HepG2 (cell line): Measurements from ENCODE around the gene STARD6. TPM values are rescaled to one million over a fixed set of nuclear protein-coding genes. Genes with fewer than 3 reads are reported as not detected.

Experiments used
- ATAC-seq: fragments of 200-7000 bp; cut with Tn5 transposase; 3 replicates; pipeline ENCODE4 v1.9.1; 2020; ENCODE audit warnings: mild to moderate bottlenecking, moderate library complexity
- BruUV-seq: library from RNA; stranded (reverse); fragments of 400-500 nt; replicated peaks from 2 replicates; lab custom pipeline; 2021; lab: Mats Ljungman, UMichigan
- CTCF ChIA-PET: fragments of 300-600 bp; formaldehyde crosslinking; extraction: SDS; loops from one replicate; lab custom pipeline; 2021; ENCODE audit warnings: low total read pairs, inconsistent platforms, low intra/inter-chr PET ratio; lab: Yijun Ruan, JAX
- POLR2A ChIA-PET: fragments of 350-600 bp; sonication (Branson Sonifier 250); formaldehyde crosslinking; loops from one replicate; lab custom pipeline; 2020; ENCODE audit warnings: antibody characterized with exemption, inconsistent platforms; lab: Yijun Ruan, JAX
- DNase-seq: peaks from one replicate; pipeline ENCODE4 v3.0.0-alpha.2; 2015; ENCODE audit warnings: low spot score
- FAIRE-seq: peaks from 3 replicates; lab custom pipeline; 2011; peaks lifted over from hg19 to GRCh38; lab: Jason Lieb, UNC
- H2AFZ ChIP-seq: one replicate; pipeline ENCODE4 v1.6.1; 2011; ENCODE audit warnings: low read length, inconsistent platforms
- H3K27ac ChIP-seq: fragments of 300-600 bp; 3 replicates; pipeline ENCODE4 v1.8.0; 2011; ENCODE audit warnings: mixed run types, mild to moderate bottlenecking, mixed read lengths, low read length, inconsistent platforms; ENCODE audit not compliant: insufficient read depth; ENCODE audit errors: extremely low read length
- H3K27me3 ChIP-seq, 2 experiments: fragments of 200-600 bp in 1 of 2; 2 replicates in 1 of 2; 3 replicates in 1 of 2; pipeline versions ENCODE4 v1.6.0 to v1.8.0; 2011; ENCODE audit warnings: low read length in 2 of 2, mild to moderate bottlenecking in 2 of 2, moderate library complexity in 2 of 2, inconsistent platforms in 1 of 2; ENCODE audit not compliant: insufficient read depth in 2 of 2, control insufficient read depth in 1 of 2
- H3K36me3 ChIP-seq, 2 experiments: fragments of 200-600 bp in 1 of 2; replicated peaks in 1 of 2; 2 replicates in 1 of 2; 3 replicates in 1 of 2; pipeline versions ENCODE4 v1.5.1 to v1.8.0; 2011; ENCODE audit warnings: low read length in 2 of 2, inconsistent platforms in 1 of 2; ENCODE audit not compliant: insufficient read depth in 2 of 2, control insufficient read depth in 1 of 2
- H3K4me1 ChIP-seq: 2 replicates; pipeline ENCODE4 v1.5.1; 2012; ENCODE audit warnings: low read length, inconsistent platforms; ENCODE audit not compliant: insufficient read depth
- H3K4me2 ChIP-seq: 2 replicates; pipeline ENCODE4 v1.6.0; 2011; ENCODE audit warnings: low read depth, low read length, inconsistent platforms
- H3K4me3 ChIP-seq, 3 experiments: fragments of 200-600 bp in 1 of 3; sonication (generic), shearing (Covaris generic) in 1 of 3; replicated peaks in 1 of 3; 2 replicates each; pipeline ENCODE4 v1.5.1; 2011 to 2016; ENCODE audit warnings: low read length in 3 of 3, inconsistent platforms in 2 of 3, low read depth in 2 of 3, mild to moderate bottlenecking in 2 of 3, control low read depth in 1 of 3, mixed read lengths in 1 of 3; ENCODE audit not compliant: insufficient read depth in 1 of 3
- H3K79me2 ChIP-seq: one replicate; pipeline ENCODE4 v1.6.1; 2011; ENCODE audit warnings: low read length, inconsistent platforms; ENCODE audit not compliant: insufficient read depth
- H3K9ac ChIP-seq: 2 replicates; pipeline ENCODE4 v1.6.0; 2011; ENCODE audit warnings: mild to moderate bottlenecking, low read depth, low read length, inconsistent platforms; ENCODE audit not compliant: insufficient read depth
- H3K9me3 ChIP-seq: 2 replicates; pipeline ENCODE4 v1.5.1; 2012; ENCODE audit warnings: mild to moderate bottlenecking, low read length
- H4K20me1 ChIP-seq: 2 replicates; pipeline ENCODE4 v1.6.0; 2011; ENCODE audit warnings: inconsistent platforms, mild to moderate bottlenecking, low read length, moderate library complexity; ENCODE audit not compliant: insufficient read depth
- CSRNP2 ChIP-seq: sonication (generic); formaldehyde crosslinking; conservative IDR thresholded peaks from 2 replicates; pipeline ENCODE4 v1.8.0; 2022; ENCODE audit warnings: low read depth, missing genetic modification reagents
- SUZ12 ChIP-seq: fragments of 150-350 bp; IDR thresholded peaks from 2 replicates; pipeline ENCODE4 v1.6.1; 2014; ENCODE audit warnings: low read depth, low read length
- ZNF331 ChIP-seq: sonication (generic); formaldehyde crosslinking; IDR thresholded peaks from 2 replicates; pipeline ENCODE4 v1.4.0; 2020; ENCODE audit warnings: missing genetic modification reagents
- ZNF790 ChIP-seq: sonication (generic); formaldehyde crosslinking; IDR thresholded peaks from 2 replicates; pipeline ENCODE4 v1.8.0; 2022; ENCODE audit warnings: missing genetic modification reagents, mild to moderate bottlenecking, borderline replicate concordance
- WGBS: methylation state at CpG from one replicate; pipeline ENCODE4 v1.1.6; 2017; ENCODE audit warnings: low lambda C conversion rate; 5-methylcytosine and 5-hydroxymethylcytosine counted together
- in situ Hi-C: cut with HindIII; loops from 2 replicates; pipeline ENCODE4 v1.10.0; 2017; ENCODE audit warnings: low pct_unique_long_range_greater_than_20kb; ENCODE audit not compliant: extremely low pct_ligation_motif_present
- intact Hi-C: fragments of 100-400 bp; cut with micrococcal nuclease; formaldehyde crosslinking; loops from one replicate; pipeline ENCODE4 v1.10.0; 2022; ENCODE audit not compliant: unreplicated experiment
- polyA plus RNA-seq, 8 experiments: library from polyadenylated mRNA; depleted of rRNA in 3 of 8; stranded (reverse) in 7 of 8; unstranded in 1 of 8; fragments of >200 nt; fragmentation: Illumina TruSeq in 4 of 8; extraction: Trizol in 4 of 8; gene quantifications; 2 replicates each; pipeline versions ENCODE4 v1.2.1 to v1.2.3, GENCODE V29; 2011 to 2016; ENCODE audit warnings: low read depth in 4 of 8, missing spikeins in 1 of 8, mixed read lengths in 1 of 8; ENCODE audit not compliant: insufficient read depth in 1 of 8
- total RNA-seq, 5 experiments: library from RNA; depleted of rRNA; stranded (reverse); fragments of >200 nt; fragmentation: Illumina TruSeq; extraction: Trizol; gene quantifications; 2 replicates each; pipeline ENCODE4 v1.2.3, GENCODE V29; 2016; ENCODE audit warnings: low read depth in 1 of 5
- TF ChIP-seq, protein P1 (sequence below), 2 experiments: sonication (generic) in 1 of 2; formaldehyde crosslinking in 1 of 2; IDR thresholded peaks; 2 replicates each; pipeline versions ENCODE4 v1.5.1 to v1.6.1; 2011 to 2020; ENCODE audit warnings: borderline replicate concordance in 1 of 2, low read depth in 1 of 2, low read length in 1 of 2, mild to moderate bottlenecking in 1 of 2, missing genetic modification reagents in 1 of 2, moderate library complexity in 1 of 2

STARD6 gene
- total and polyA plus RNA-seq, 2 of the 13 experiments (the other 11 are each of a cell fraction or from before 2014, with no cell fraction given), result not detected

DNA sequence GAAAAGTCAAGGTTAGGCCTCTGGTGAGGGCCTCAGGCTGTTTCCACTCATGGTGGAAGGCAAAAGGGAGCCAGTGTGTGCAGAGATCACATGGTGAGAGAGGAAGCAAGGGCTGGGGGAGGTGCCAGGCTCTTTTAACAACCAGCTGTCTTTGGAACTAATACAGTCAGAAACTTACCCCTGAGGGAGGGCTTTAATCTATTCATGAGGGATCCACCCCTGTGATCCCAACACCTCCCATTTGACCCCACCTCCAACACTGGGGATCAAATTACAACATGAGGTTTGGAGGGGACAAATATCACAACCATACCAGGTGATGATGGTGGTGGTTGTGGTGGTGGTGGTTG is 77.5 kb downstream of the STARD6 start (continued):
- TF ChIP-seq, protein P1, sequence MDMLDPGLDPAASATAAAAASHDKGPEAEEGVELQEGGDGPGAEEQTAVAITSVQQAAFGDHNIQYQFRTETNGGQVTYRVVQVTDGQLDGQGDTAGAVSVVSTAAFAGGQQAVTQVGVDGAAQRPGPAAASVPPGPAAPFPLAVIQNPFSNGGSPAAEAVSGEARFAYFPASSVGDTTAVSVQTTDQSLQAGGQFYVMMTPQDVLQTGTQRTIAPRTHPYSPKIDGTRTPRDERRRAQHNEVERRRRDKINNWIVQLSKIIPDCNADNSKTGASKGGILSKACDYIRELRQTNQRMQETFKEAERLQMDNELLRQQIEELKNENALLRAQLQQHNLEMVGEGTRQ (IDR thresholded peaks at IDR 0.05; ENCODE audit: low read depth, low read length), result no peak
- TF ChIP-seq, protein P1 (CRISPR knock-in tag; IDR thresholded peaks at IDR 0.05; ENCODE audit: borderline replicate concordance), result no peak

GRCh38 chr18:54279477-54280219 is 78.0 kb downstream of the STARD6 start:
- peaks cover 11% of the 10 kb centered on the region for H3K4me1 ChIP-seq
- no peaks in the 10 kb centered on the region for H3K27me3 ChIP-seq
- H3K79me2 ChIP-seq, result no peaks in the 10 kb centered on the region
- no peak overlapping the region for H3K9ac ChIP-seq
- 96% methylated on average over 5 of the region's 5 CpGs for WGBS
- in situ Hi-C loops (loop anchor here (10.0 kb wide), 1 partner anchor 55 kb away; the partner anchor contains the start of gene MBD2), intact Hi-C loops (no loop called here)
- TF ChIP-seq ZNF790 (CRISPR knock-in tag), result no peak
- no peak for TF ChIP-seq CSRNP2 (CRISPR knock-in tag)
- no peak for TF ChIP-seq ZNF331 (CRISPR knock-in tag)
- TF ChIP-seq SUZ12, result no peak
- no peaks in the 10 kb centered on the region for H3K9me3 ChIP-seq
- no TSS peak for BruUV-seq
- ATAC-seq, result peak; percentile 75
- CTCF ChIA-PET, result no interaction called here
- no peak overlapping the region for H2AFZ ChIP-seq
- no peaks in the 10 kb centered on the region for H4K20me1 ChIP-seq
- H3K36me3 ChIP-seq, result peaks cover 1 to 28% of the 10 kb centered on the region in 2 experiments; a peak in 4 of 5 replicates
- no peak for FAIRE-seq
- H3K4me3 ChIP-seq, result no peak overlapping the region
- DNase-seq, result peak; percentile 26
- H3K4me2 ChIP-seq, result no peak overlapping the region
- no peak overlapping the region for H3K27ac ChIP-seq
- POLR2A ChIA-PET, result interaction anchor here (0.8 to 1.2 kb wide), 2 partner anchors 10 to 26 kb away, joined by 3 to 4 read pairs; partner anchors contain the start of gene POLI
